Muscle layer of colon (tissue), 2 donors: ENCODE results near the gene CPNE2.

Experiments
- H3K27ac ChIP-seq: one replicate; pipeline ENCODE4 v1.7.0; 2013; ENCODE audit warnings: low read depth, mild to moderate bottlenecking, low read length, moderate library complexity
- H3K27me3 ChIP-seq, 2 donors: one replicate each; pipeline ENCODE4 v1.7.0; 2013; ENCODE audit warnings: low read length in 2 of 2, mild to moderate bottlenecking in 2 of 2; ENCODE audit not compliant: insufficient read depth in 2 of 2, control insufficient read depth in 1 of 2
- H3K36me3 ChIP-seq: one replicate; pipeline ENCODE4 v1.7.0; 2013; ENCODE audit warnings: mild to moderate bottlenecking, low read length; ENCODE audit not compliant: insufficient read depth
- H3K4me1 ChIP-seq: one replicate; pipeline ENCODE4 v1.7.0; 2013; ENCODE audit warnings: mild to moderate bottlenecking, low read length; ENCODE audit not compliant: insufficient read depth
- H3K4me3 ChIP-seq, 2 donors: one replicate each; pipeline ENCODE4 v1.7.0; 2013; ENCODE audit warnings: low read length in 2 of 2, low read depth in 1 of 2, mild to moderate bottlenecking in 1 of 2, moderate library complexity in 1 of 2
- H3K9ac ChIP-seq: one replicate; pipeline ENCODE4 v1.7.0; 2013; ENCODE audit warnings: low read length
- H3K9me3 ChIP-seq: one replicate; pipeline ENCODE4 v1.7.0; 2013; ENCODE audit warnings: mild to moderate bottlenecking, low read length
- donor health status: abdominal sarcoma.
- donor health status: Adenocarcinoma of cecum.

CPNE2 gene

DNA sequence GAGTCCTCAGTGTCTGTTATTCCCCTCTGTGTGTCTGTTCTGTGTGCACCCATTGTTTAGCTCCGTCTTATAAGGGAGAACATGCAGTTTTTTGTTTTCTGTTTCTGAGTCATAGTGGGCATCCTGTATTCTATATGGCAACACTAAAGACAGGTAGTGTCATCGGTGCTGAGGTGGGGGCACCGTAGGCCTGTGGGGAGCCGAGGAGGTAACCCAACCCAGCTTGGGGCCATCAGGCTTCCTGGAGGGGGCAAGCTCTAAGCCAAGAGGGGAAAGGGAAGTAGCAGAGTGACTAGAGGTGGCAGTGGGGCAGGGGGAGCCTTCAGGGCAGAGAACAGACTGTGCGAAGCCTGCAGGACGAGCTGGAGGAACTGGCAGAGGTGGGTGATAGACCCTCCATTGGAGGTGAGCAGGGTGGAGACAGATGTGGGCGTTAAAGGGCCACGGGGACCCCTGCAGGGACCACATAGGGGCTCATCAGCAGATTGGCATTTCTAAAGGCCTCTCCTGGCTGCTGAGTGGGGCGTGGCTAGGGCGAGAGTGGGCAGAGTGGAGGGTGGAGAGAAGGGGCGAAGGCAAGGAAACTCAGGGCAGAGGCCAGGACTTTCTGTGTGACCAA lies 36.5 kb downstream of the CPNE2 start:
- Histone ChIP-seq H3K9ac (no peak overlapping the region), H3K9me3 (no peaks in the 10 kb centered on the region), H3K27ac (no peak overlapping the region), H3K4me3 (no peak overlapping the region), H3K4me1 (no peaks in the 10 kb centered on the region), H3K27me3 (no peaks in the 10 kb centered on the region), H3K36me3 (peaks cover 10% of the 10 kb centered on the region)

GRCh38 chr16:57130950-57131321 lies 38.6 kb downstream of the CPNE2 start:
- no peak overlapping the region for H3K27ac ChIP-seq
- no peaks in the 10 kb centered on the region for H3K27me3 ChIP-seq
- H3K36me3 ChIP-seq = peaks cover 10% of the 10 kb centered on the region
- no peak overlapping the region for H3K4me3 ChIP-seq
- no peak overlapping the region for H3K9ac ChIP-seq
- no peaks in the 10 kb centered on the region for H3K4me1 ChIP-seq
- H3K9me3 ChIP-seq = no peaks in the 10 kb centered on the region

- Histone ChIP-seq H3K9me3 (no peaks in the 10 kb centered on the region), H3K27me3 (no peaks in the 10 kb centered on the region), H3K9ac (no peak overlapping the region), H3K4me1 (no peaks in the 10 kb centered on the region), H3K27ac (no peak overlapping the region), H3K36me3 (peaks cover 10% of the 10 kb centered on the region), H3K4me3 (no peak overlapping the region)
Measured at GRCh38 chr16:57131351-57131970, 39.1 kb downstream of the CPNE2 start.

DNA sequence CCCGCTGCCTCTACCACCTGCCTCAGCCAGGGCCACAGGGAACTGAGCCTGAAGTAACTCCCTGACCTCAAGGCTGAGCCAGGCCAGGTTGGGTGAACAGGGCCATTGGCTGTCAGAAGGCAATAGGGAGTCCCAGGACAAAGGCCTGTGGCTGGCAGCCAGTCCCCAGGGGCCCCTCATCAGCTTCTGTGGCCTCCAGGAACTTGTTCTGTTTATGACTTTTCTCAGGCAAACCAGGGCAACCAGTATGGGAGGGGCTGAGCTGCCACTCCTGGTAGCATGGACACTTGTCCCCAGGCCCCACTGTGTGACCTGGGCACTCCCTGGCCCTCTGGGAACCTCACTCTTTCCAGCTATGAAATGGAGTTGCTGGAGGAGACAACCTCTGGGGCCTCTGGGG lies 40.1 kb downstream of the CPNE2 start:
- Histone ChIP-seq H3K9me3 (no peaks in the 10 kb centered on the region), H3K36me3 (peaks cover 10% of the 10 kb centered on the region), H3K4me3 (no peak overlapping the region), H3K4me1 (no peaks in the 10 kb centered on the region), H3K27ac (no peak overlapping the region), H3K27me3 (no peaks in the 10 kb centered on the region), H3K9ac (no peak overlapping the region)

GRCh38 chr16:57133031-57133430 lies 40.6 kb downstream of the CPNE2 start:
- Histone ChIP-seq H3K4me1 (no peaks in the 10 kb centered on the region), H3K27ac (no peak overlapping the region), H3K4me3 (no peak overlapping the region), H3K9me3 (no peaks in the 10 kb centered on the region), H3K36me3 (peaks cover 5% of the 10 kb centered on the region), H3K9ac (no peak overlapping the region), H3K27me3 (no peaks in the 10 kb centered on the region)

DNA sequence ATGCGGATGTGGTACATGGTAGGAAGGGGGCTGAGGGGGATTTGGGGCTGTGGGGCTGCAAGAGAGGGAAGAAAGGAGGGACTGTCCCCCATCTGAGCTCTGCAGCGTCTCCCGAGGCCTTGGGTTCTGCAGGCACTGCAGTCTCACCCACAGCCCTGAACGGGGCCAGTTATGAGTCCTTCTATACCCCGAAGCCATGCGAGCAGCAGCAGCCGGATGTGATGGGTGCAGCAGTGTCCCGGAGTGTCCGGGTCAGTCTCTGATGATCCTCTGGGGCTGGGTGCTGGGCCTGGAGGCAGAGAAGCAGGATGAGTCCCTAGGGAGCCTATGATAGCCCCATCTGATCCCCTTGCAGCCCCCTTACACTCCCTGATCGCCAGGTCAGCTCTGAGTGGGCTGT lies 41.5 kb downstream of the CPNE2 start:
- Histone ChIP-seq H3K4me3 (no peak overlapping the region), H3K9me3 (no peaks in the 10 kb centered on the region), H3K27ac (no peak overlapping the region), H3K27me3 (no peaks in the 10 kb centered on the region), H3K4me1 (no peaks in the 10 kb centered on the region), H3K36me3 (no peaks in the 10 kb centered on the region), H3K9ac (no peak overlapping the region)

DNA sequence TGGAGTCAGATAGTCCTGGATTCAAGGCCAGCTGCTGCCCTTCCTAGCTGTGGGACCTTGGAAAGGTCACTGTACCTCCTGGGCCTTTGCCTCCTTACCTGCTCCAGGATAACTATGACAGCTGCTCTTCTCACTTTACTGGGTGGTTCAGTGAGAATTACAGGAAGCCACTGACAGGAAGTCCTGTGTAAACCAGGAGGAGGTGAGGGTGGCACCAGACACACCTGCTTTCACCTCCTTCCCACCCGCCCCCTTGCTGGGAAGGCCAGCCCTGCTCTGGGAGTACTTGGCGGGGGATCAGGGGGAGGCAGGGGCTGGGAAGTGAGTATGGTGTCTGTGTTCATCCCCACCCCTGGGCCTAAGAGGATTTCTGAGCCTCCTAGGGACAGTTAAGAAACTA lies 42.6 kb downstream of the CPNE2 start:
- H3K27ac ChIP-seq = no peak overlapping the region
- H3K4me1 ChIP-seq = no peaks in the 10 kb centered on the region
- H3K27me3 ChIP-seq = no peaks in the 10 kb centered on the region
- H3K9me3 ChIP-seq = no peaks in the 10 kb centered on the region
- no peaks in the 10 kb centered on the region for H3K36me3 ChIP-seq
- no peak overlapping the region for H3K9ac ChIP-seq
- H3K4me3 ChIP-seq = no peak overlapping the region

DNA sequence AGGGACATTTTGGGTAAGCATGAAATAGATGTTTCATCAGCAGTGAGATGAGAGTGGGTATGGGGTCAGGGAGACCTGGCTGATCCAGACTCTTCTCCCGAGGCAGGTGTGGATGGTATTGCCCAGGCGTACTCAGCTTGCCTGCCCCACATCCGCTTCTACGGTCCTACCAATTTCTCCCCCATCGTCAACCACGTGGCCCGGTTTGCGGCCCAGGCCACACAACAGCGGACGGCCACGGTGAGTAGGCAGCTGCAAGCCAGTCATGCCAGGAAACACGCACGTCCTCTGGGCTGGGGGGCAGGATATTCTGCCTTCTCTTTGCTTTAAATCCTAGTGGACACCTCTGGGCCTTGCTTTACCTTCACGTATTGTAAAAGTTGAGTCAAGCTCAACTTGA lies 44.7 kb downstream of the CPNE2 start:
- Histone ChIP-seq H3K4me1 (no peaks in the 10 kb centered on the region), H3K4me3 (no peak overlapping the region), H3K9me3 (no peaks in the 10 kb centered on the region), H3K27ac (no peak overlapping the region), H3K27me3 (no peaks in the 10 kb centered on the region), H3K36me3 (no peaks in the 10 kb centered on the region), H3K9ac (no peak overlapping the region)

- no peak overlapping the region for H3K27ac ChIP-seq
- H3K36me3 ChIP-seq = no peaks in the 10 kb centered on the region
- no peaks in the 10 kb centered on the region for H3K9me3 ChIP-seq
- H3K9ac ChIP-seq = no peak overlapping the region
- H3K27me3 ChIP-seq = no peaks in the 10 kb centered on the region
- no peaks in the 10 kb centered on the region for H3K4me1 ChIP-seq
- H3K4me3 ChIP-seq = no peak overlapping the region
Measured at GRCh38 chr16:57137566-57138273, 45.3 kb downstream of the CPNE2 start.

DNA sequence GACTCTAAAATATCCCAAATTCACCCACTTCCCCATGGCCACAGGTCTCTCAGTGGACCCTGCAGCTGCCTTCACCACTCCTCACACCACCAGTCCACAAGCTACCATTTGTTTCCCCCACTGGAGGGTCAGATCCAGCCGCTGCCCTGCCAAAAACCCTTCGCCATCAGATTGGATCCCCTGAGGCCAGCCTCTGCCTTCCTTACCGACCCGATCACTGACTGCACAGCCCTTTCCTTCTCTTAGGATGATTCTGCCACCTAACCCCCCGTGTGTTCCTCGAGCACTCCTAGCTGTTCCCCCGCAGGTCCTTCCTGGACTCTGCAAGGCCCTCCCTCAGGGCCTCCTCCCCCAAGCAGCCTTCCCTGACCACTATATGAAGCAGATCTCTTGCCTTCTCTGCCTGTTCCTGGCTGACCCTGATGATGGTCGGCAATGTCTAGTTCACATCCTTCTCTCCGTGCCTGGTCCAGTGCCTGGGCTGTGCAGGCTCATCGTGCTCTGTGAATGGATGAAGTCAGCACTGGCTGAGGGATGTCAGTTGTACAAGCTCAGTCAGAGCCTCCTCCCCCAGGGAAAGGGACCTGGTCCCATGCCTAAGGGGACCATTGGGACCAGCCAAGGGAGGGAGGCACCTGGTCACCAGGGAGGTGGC lies 46.0 kb downstream of the CPNE2 start:
- no peaks in the 10 kb centered on the region for H3K36me3 ChIP-seq
- no peaks in the 10 kb centered on the region for H3K9me3 ChIP-seq
- no peak overlapping the region for H3K27ac ChIP-seq
- H3K27me3 ChIP-seq = no peaks in the 10 kb centered on the region
- no peak overlapping the region for H3K9ac ChIP-seq
- H3K4me1 ChIP-seq = no peaks in the 10 kb centered on the region
- H3K4me3 ChIP-seq = no peak overlapping the region

DNA sequence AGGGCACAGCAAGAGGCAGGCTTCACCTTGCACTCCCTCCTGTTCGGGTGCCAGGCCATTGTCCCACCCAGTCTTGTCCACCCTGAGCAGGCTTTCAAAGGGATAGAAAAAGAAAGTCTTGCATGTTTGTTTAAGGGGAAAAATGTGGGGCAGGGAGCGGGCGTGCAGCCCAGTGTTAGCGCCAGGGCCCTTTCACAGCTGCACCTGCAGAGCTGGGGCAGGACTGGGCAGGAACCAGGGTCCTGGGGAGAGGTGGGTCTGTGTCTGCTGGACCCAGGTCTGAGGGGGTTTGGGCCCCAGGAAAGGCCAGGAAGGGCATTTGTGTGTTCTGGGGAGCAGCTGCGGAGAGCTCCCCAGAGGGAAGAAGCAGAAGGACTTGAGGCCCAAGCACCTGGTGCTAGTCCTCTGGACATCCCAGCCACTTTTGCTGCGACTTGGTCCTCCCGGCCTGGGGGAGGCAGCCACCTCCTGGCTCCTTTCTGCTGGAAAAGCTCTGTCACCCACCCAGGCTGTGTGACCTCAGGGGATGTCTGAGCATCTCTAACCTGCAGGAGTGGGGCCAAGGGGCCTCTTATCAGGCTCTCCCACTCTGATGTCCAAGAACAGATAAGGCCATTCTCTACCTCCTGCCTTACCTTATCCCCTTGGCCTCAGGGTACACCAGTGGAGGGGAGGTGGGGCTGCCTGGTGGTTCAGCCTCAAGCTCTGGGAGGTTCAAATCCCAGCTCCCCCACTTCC lies 48.7 kb downstream of the CPNE2 start:
- H3K4me1 ChIP-seq = no peaks in the 10 kb centered on the region
- H3K27me3 ChIP-seq = no peaks in the 10 kb centered on the region
- no peaks in the 10 kb centered on the region for H3K36me3 ChIP-seq
- no peak overlapping the region for H3K4me3 ChIP-seq
- no peak overlapping the region for H3K9ac ChIP-seq
- H3K9me3 ChIP-seq = no peaks in the 10 kb centered on the region
- no peak overlapping the region for H3K27ac ChIP-seq
